B cell (primary cell): Measurements from ENCODE around the gene TM4SF20. TPM values are rescaled to one million over a fixed set of nuclear protein-coding genes. Genes with fewer than 3 reads are reported as not detected.

Source experiments
- ATAC-seq: fragments of 200-7000 bp; cut with Tn5 transposase; one replicate; pipeline ENCODE4 v1.10.0; 2021; ENCODE audit warnings: low read depth, mild to moderate bottlenecking, moderate number of reproducible peaks, moderate library complexity
- CTCF ChIA-PET: fragments of 350-600 bp; sonication (Branson Sonifier 250); formaldehyde crosslinking; loops from one replicate; lab custom pipeline; 2021; ENCODE audit warnings: antibody characterized with exemption, inconsistent platforms; lab: Charles Lee
- POLR2A ChIA-PET: fragments of 350-600 bp; sonication (Branson Sonifier 250); formaldehyde crosslinking; loops from one replicate; lab custom pipeline; 2021; ENCODE audit warnings: antibody characterized with exemption; lab: Charles Lee
- DNase-seq: peaks from one replicate; pipeline ENCODE4 v3.0.0; 2013
- H2AFZ ChIP-seq: 2 replicates; pipeline ENCODE4 v1.6.1; 2012; ENCODE audit warnings: mild to moderate bottlenecking, low read depth, low read length; ENCODE audit not compliant: insufficient read depth, poor library complexity, severe bottlenecking
- H3K27ac ChIP-seq, 2 donors: 1 replicate in 1 of 2; 2 replicates in 1 of 2; pipeline ENCODE4 v1.5.1; 2012 to 2013; ENCODE audit warnings: low read length in 2 of 2, mild to moderate bottlenecking in 2 of 2, moderate library complexity in 1 of 2
- H3K27me3 ChIP-seq, 4 experiments: fragments of 200-600 bp in 1 of 4; sonication (generic) in 1 of 4; replicated peaks in 1 of 4; 1 replicate in 2 of 4; 2 replicates in 2 of 4; pipeline versions ENCODE4 v1.6.1 to v1.7.0; 2013 to 2016; ENCODE audit warnings: low read length in 3 of 4, mild to moderate bottlenecking in 2 of 4, mixed read lengths in 1 of 4, moderate library complexity in 1 of 4; ENCODE audit not compliant: insufficient read depth in 4 of 4, control insufficient read depth in 3 of 4; ENCODE audit errors: control extremely low read depth in 1 of 4
- H3K36me3 ChIP-seq, 2 experiments: replicated peaks in 1 of 2; 1 replicate in 1 of 2; 2 replicates in 1 of 2; pipeline versions ENCODE4 v1.6.1 to v1.7.1; 2013; ENCODE audit warnings: low read length in 1 of 2; ENCODE audit not compliant: insufficient read depth in 2 of 2, control insufficient read depth in 1 of 2; ENCODE audit errors: control extremely low read depth in 1 of 2, extremely low read depth in 1 of 2
- H3K4me1 ChIP-seq, 2 donors: fragments of 200-600 bp in 1 of 2; sonication (generic) in 1 of 2; 1 replicate in 1 of 2; 2 replicates in 1 of 2; pipeline versions ENCODE4 v1.5.1 to v1.6.1; 2013 to 2017; ENCODE audit warnings: low read length in 2 of 2; ENCODE audit not compliant: control insufficient read depth in 2 of 2, insufficient read depth in 2 of 2
- H3K4me2 ChIP-seq: replicated peaks from 2 replicates; pipeline ENCODE3; 2012; ENCODE audit warnings: mild to moderate bottlenecking, low read depth, low read length; ENCODE audit not compliant: poor library complexity, severe bottlenecking
- H3K4me3 ChIP-seq, 5 experiments: fragments of 200-600 bp in 1 of 5; sonication (generic) in 1 of 5; 1 replicate in 3 of 5; 2 replicates in 2 of 5; pipeline versions ENCODE4 v1.5.1 to v1.7.0; 2011 to 2016; ENCODE audit warnings: low read length in 4 of 5, mild to moderate bottlenecking in 4 of 5, low read depth in 2 of 5, control low read depth in 1 of 5, moderate library complexity in 1 of 5; ENCODE audit not compliant: insufficient read depth in 1 of 5; ENCODE audit errors: control extremely low read depth in 1 of 5, extremely low read depth in 1 of 5
- H3K79me2 ChIP-seq: fragments of 200-600 bp; sonication (generic); one replicate; pipeline ENCODE4 v1.6.0; 2016; ENCODE audit warnings: low read length; ENCODE audit not compliant: control insufficient read depth, insufficient read depth
- H3K9ac ChIP-seq: fragments of 200-600 bp; sonication (generic); 2 replicates; pipeline ENCODE4 v1.6.1; 2017; ENCODE audit warnings: mild to moderate bottlenecking, low read length, moderate library complexity
- H3K9me3 ChIP-seq, 3 donors: one replicate each; pipeline versions ENCODE4 v1.6.1 to v1.7.1; 2013; ENCODE audit warnings: low read length in 2 of 3; ENCODE audit not compliant: control insufficient read depth in 2 of 3, insufficient read depth in 1 of 3; ENCODE audit errors: control extremely low read depth in 1 of 3
- H4K20me1 ChIP-seq: 2 replicates; pipeline ENCODE4 v1.6.0; 2012; ENCODE audit warnings: mild to moderate bottlenecking, low read length; ENCODE audit not compliant: insufficient read depth, control insufficient read depth, poor library complexity, severe bottlenecking
- H3K27ac Mint-ChIP-seq: one replicate; pipeline ENCODE4 v1.8.0; 2021; ENCODE audit warnings: mixed read lengths
- H3K27me3 Mint-ChIP-seq: one replicate; pipeline ENCODE4 v1.8.0; 2021; ENCODE audit warnings: mixed read lengths
- H3K4me1 Mint-ChIP-seq: one replicate; pipeline ENCODE4 v1.8.0; 2021; ENCODE audit warnings: mixed read lengths
- H3K4me3 Mint-ChIP-seq: one replicate; pipeline ENCODE4 v1.8.0; 2021; ENCODE audit warnings: mixed read lengths
- H3K9me3 Mint-ChIP-seq: one replicate; pipeline ENCODE4 v1.8.0; 2022; ENCODE audit warnings: mixed read lengths; ENCODE audit not compliant: insufficient read depth
- CTCF ChIP-seq: fragments of 200-600 bp; IDR thresholded peaks from one replicate; pipeline ENCODE4 v1.8.0; 2022; ENCODE audit warnings: antibody characterized with exemption, mild to moderate bottlenecking
- EZH2 ChIP-seq: IDR thresholded peaks from 2 replicates; pipeline ENCODE4 v1.6.1; 2012; ENCODE audit warnings: borderline replicate concordance, low read depth, mild to moderate bottlenecking, moderate library complexity, low read length; ENCODE audit not compliant: insufficient read depth, poor library complexity, severe bottlenecking
- WGBS: methylation state at CpG from one replicate; pipeline ENCODE4 v1.1.5; 2013; ENCODE audit warnings: missing lambda C conversion rate; ENCODE audit not compliant: insufficient coverage; 5-methylcytosine and 5-hydroxymethylcytosine counted together
- intact Hi-C: fragments of 100-400 bp; cut with micrococcal nuclease; formaldehyde crosslinking; loops from one replicate; pipeline ENCODE4 v1.10.0; 2022
- polyA plus RNA-seq: library from polyadenylated mRNA; depleted of rRNA; stranded (reverse); fragments of >200 nt; gene quantifications from 2 replicates; pipeline ENCODE4 v1.2.3, GENCODE V29; 2012
- total RNA-seq, 2 donors: library from RNA; stranded (reverse); fragments of 120-200 nt in 1 of 2; gene quantifications; 1 replicate in 1 of 2; 2 replicates in 1 of 2; pipeline versions ENCODE4 v1.2.3 to v1.2.4, GENCODE V29; 2013 to 2022

TM4SF20 gene
- total and polyA plus RNA-seq, 2 donors (not counting 1 experiment from before 2014, with no cell fraction given), result not detected

DNA sequence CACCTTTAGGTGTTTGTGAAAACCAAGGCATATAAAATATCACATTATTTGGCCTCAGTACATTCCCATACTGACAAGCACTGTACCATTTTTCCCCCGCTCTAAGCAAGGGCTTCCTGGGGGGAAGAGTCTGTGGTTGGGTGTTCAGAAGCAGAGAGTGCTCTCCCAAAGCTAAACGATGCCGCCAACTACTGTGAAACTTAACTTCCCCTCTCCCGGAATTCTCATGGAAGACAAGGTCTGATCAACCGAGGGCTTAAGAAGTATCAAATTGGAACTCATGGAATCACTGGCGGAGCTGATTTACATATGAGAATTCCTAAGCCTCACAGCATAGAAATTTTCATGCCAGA lies 54.5 kb downstream of the TM4SF20 start:
- Histone ChIP-seq H4K20me1 (peaks cover 18% of the 10 kb centered on the region), H3K36me3 (peaks cover 2 to 10% of the 10 kb centered on the region in 2 experiments), H3K27ac (peak overlapping the region; percentile 70 to 89), H3K27me3 (no peaks in the 10 kb centered on the region), H3K9ac (peak overlapping the region; percentile 93), H3K4me2 (peak overlapping the region; percentile 85), H3K4me1 (peaks cover 20 to 23% of the 10 kb centered on the region in 2 donors), H2AFZ (peak overlapping the region; percentile 91), H3K79me2 (peaks cover 47% of the 10 kb centered on the region), H3K4me3 (peak overlapping the region; percentile 78 to 88 (median 80)), H3K9me3 (peaks cover 0 to 8% (median 2%) of the 10 kb centered on the region in 3 donors)
- H3K4me1 Mint-ChIP-seq, result peaks cover 33% of the 10 kb centered on the region
- H3K27ac Mint-ChIP-seq, result peak overlapping the region; percentile 95
- no peaks in the 10 kb centered on the region for H3K9me3 Mint-ChIP-seq
- CTCF ChIA-PET, result interaction anchor here (1.4 kb wide), 1 partner anchor 443 kb away, joined by 3 read pairs; no protein-coding TSS in a partner anchor
- TF ChIP-seq EZH2 (no peak), CTCF (no peak)
- intact Hi-C loops, result loop anchor here (5.0 to 10.0 kb wide), 2 partner anchors 60 to 162 kb away; partner anchors contain the start of genes COL4A3, COL4A4 and SCYGR1
- POLR2A ChIA-PET, result interaction anchor here (0.6 kb wide), 1 partner anchor 61 kb away, joined by 3 read pairs; no protein-coding TSS in a partner anchor
- DNase-seq (no peak), ATAC-seq (no peak)
- WGBS, result 5% methylated on average over 3 of the region's 6 CpGs
- H3K27me3 Mint-ChIP-seq, result no peaks in the 10 kb centered on the region
- peak overlapping the region; percentile 96 for H3K4me3 Mint-ChIP-seq

GRCh38 chr2:227323818-227324217 lies 55.3 kb downstream of the TM4SF20 start:
- Histone ChIP-seq H3K9ac (no peak overlapping the region), H3K4me1 (peaks cover 20 to 23% of the 10 kb centered on the region in 2 donors), H4K20me1 (peaks cover 18% of the 10 kb centered on the region), H2AFZ (no peak overlapping the region), H3K79me2 (peaks cover 44% of the 10 kb centered on the region), H3K4me2 (no peak overlapping the region), H3K27ac (no peak overlapping the region), H3K4me3 (no peak overlapping the region), H3K36me3 (peaks cover 0 to 5% of the 10 kb centered on the region in 2 experiments), H3K27me3 (no peaks in the 10 kb centered on the region), H3K9me3 (peaks cover 0 to 8% (median 2%) of the 10 kb centered on the region in 3 donors)
- intact Hi-C loops, result loop anchor here (5.0 to 10.0 kb wide), 2 partner anchors 61 to 162 kb away; partner anchors contain the start of genes COL4A3, COL4A4 and SCYGR1
- Mint-ChIP-seq H3K27me3 (no peaks in the 10 kb centered on the region), H3K27ac (no peak overlapping the region), H3K4me1 (peaks cover 33% of the 10 kb centered on the region), H3K4me3 (peak overlapping the region; percentile 96), H3K9me3 (no peaks in the 10 kb centered on the region)
- ATAC-seq (no peak), DNase-seq (no peak)
- 90% methylated on average over 2 of the region's 4 CpGs for WGBS
- ChIA-PET POLR2A (interaction anchor here (0.5 kb wide), 1 partner anchor 556 kb away, joined by 3 read pairs; no protein-coding TSS in a partner anchor), CTCF (interaction anchor here (1.4 kb wide), 1 partner anchor 443 kb away, joined by 3 read pairs; no protein-coding TSS in a partner anchor)
- TF ChIP-seq CTCF (no peak), EZH2 (no peak)
